ENCODE results near the gene COX10. TPM values are rescaled to one million over a fixed set of nuclear protein-coding genes. Genes with fewer than 3 reads are reported as not detected.
"Not testable (repeated sequence)": the region's sequence is repeated elsewhere in the genome, so short reads cannot be mapped to it uniquely, and the experiment has no call there.

Gene COX10
- total RNA-seq, 2 experiments from 2014 or later: 21.1 to 24.9 TPM

DNA sequence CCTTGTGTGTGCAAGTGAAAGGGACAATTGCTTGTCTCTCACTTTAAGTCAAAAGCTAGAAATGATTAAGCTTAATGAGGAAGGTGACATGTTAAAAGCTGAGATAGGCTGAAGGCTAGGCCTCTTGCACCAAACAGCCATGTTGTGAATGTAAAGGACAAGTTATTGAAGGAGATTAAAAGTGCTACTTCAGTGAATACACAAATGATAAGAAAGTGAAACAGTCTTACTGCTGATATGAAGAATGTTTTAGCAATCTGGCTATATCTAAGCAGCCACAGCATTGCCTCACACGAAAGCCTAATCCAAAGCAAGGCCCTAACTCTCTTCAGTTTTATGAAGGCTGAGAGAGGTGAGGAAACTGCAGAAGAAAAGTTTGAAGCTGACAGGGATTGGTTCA lies 96.3 kb downstream of the COX10 start:
- DNase-seq (ENCODE audit: low spot score): no peak
- H3K27ac ChIP-seq (ENCODE audit: low read depth, low read length, poor library complexity, severe bottlenecking): no peak overlapping the region
- TF ChIP-seq, protein P1, sequence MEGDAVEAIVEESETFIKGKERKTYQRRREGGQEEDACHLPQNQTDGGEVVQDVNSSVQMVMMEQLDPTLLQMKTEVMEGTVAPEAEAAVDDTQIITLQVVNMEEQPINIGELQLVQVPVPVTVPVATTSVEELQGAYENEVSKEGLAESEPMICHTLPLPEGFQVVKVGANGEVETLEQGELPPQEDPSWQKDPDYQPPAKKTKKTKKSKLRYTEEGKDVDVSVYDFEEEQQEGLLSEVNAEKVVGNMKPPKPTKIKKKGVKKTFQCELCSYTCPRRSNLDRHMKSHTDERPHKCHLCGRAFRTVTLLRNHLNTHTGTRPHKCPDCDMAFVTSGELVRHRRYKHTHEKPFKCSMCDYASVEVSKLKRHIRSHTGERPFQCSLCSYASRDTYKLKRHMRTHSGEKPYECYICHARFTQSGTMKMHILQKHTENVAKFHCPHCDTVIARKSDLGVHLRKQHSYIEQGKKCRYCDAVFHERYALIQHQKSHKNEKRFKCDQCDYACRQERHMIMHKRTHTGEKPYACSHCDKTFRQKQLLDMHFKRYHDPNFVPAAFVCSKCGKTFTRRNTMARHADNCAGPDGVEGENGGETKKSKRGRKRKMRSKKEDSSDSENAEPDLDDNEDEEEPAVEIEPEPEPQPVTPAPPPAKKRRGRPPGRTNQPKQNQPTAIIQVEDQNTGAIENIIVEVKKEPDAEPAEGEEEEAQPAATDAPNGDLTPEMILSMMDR (conservative IDR thresholded peaks at IDR 0.05; ENCODE audit: low read length): no peak
- H3K9me3 ChIP-seq (ENCODE audit: low read length): peaks cover 13% of the 10 kb centered on the region; the same call in 1 of the 2 replicates
- no peaks in the 10 kb centered on the region for H3K9me2 ChIP-seq (ENCODE audit: insufficient read depth, low read length)
- no peak overlapping the region for H3K4me2 ChIP-seq (ENCODE audit: low read length)
- H2AFZ ChIP-seq (ENCODE audit: low read length): no peak overlapping the region
- intact Hi-C loops (cut with micrococcal nuclease; ENCODE audit: unreplicated experiment): no loop called here
- H3K36me3 ChIP-seq (ENCODE audit: insufficient read depth, low read length): peaks cover 15% of the 10 kb centered on the region
- no peak overlapping the region for H3K4me3 ChIP-seq (ENCODE audit: low read depth, low read length, poor library complexity, severe bottlenecking)
- H4K20me1 ChIP-seq (ENCODE audit: insufficient read depth, low read length): no peaks in the 10 kb centered on the region
- no peaks in the 10 kb centered on the region for H3K79me2 ChIP-seq (ENCODE audit: insufficient read depth, low read depth, low read length)
- ChIA-PET CTCF (ENCODE audit: unreplicated experiment) (no interaction called here), POLR2A (no interaction called here)
- BruUV-seq (replicated peaks): no TSS peak
- H3K4me1 ChIP-seq (ENCODE audit: insufficient read depth, low read length, poor library complexity, severe bottlenecking): no peaks in the 10 kb centered on the region

DNA sequence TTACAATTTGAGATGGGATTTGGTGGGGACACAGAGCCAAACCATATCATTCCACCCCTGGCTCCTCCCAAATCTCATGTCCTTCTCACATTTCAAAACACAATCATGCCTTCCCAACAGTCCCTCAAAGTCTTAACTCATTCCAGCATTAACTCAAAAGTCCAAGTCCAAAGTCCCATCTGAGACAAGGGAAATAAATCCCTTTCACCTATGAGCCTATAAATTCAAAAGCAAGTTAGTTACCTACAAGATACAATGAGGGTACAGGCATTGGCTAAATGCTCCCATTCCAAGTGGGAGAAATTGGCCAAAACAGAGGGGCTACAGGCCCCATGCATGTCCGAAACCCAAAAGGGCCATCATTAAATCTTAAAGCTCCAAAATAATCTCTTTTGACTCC lies 98.5 kb downstream of the COX10 start:
- POLR2A ChIA-PET; H3K4me3 ChIP-seq (ENCODE audit: low read depth, low read length, poor library complexity, severe bottlenecking); H3K27ac ChIP-seq (ENCODE audit: low read depth, low read length, poor library complexity, severe bottlenecking); BruUV-seq (replicated peaks); H3K9me2 ChIP-seq (ENCODE audit: insufficient read depth, low read length); H2AFZ ChIP-seq (ENCODE audit: low read length); intact Hi-C loops (cut with micrococcal nuclease; ENCODE audit: unreplicated experiment); H3K4me1 ChIP-seq (ENCODE audit: insufficient read depth, low read length, poor library complexity, severe bottlenecking); H3K4me2 ChIP-seq (ENCODE audit: low read length); DNase-seq (ENCODE audit: low spot score); CTCF ChIA-PET (ENCODE audit: unreplicated experiment); H4K20me1 ChIP-seq (ENCODE audit: insufficient read depth, low read length); H3K79me2 ChIP-seq (ENCODE audit: insufficient read depth, low read depth, low read length): not testable (repeated sequence)
- H3K9me3 ChIP-seq (ENCODE audit: low read length): peaks cover 13% of the 10 kb centered on the region; the same call in 1 of the 2 replicates
- peaks cover 15% of the 10 kb centered on the region for H3K36me3 ChIP-seq (ENCODE audit: insufficient read depth, low read length)

DNA sequence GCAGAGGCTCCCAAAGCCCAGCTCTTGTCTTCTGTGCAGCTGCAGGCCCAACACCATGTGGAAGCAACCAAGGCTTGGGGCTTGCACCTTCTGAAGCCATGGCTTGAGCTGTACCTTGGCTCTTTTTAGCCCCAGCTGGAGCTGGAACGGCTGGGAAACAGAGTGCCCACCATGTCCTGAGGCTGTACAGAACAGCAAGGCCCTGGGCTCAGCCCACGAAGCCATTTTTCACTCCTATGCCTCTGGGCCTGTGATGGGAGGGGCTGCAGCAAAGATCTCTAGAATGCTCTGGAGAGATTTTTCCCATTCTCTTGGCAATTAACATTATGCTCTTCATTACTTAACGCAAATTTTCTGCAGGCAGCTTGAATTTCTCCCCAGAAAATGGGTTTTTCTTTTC lies 99.3 kb downstream of the COX10 start:
- H3K4me1 ChIP-seq (ENCODE audit: insufficient read depth, low read length, poor library complexity, severe bottlenecking): no peaks in the 10 kb centered on the region
- H3K79me2 ChIP-seq (ENCODE audit: insufficient read depth, low read depth, low read length): no peaks in the 10 kb centered on the region
- H3K4me2 ChIP-seq (ENCODE audit: low read length): no peak overlapping the region
- peaks cover 13% of the 10 kb centered on the region; the same call in 1 of the 2 replicates for H3K9me3 ChIP-seq (ENCODE audit: low read length)
- intact Hi-C loops (cut with micrococcal nuclease; ENCODE audit: unreplicated experiment): no loop called here
- H3K27ac ChIP-seq (ENCODE audit: low read depth, low read length, poor library complexity, severe bottlenecking): no peak overlapping the region
- POLR2A ChIA-PET: interaction anchor here (0.6 kb wide), 1 partner anchor 543 kb away, joined by 3 read pairs; no protein-coding TSS in a partner anchor
- H3K4me3 ChIP-seq (ENCODE audit: low read depth, low read length, poor library complexity, severe bottlenecking): no peak overlapping the region
- no TSS peak for BruUV-seq (replicated peaks)
- no peak overlapping the region for H2AFZ ChIP-seq (ENCODE audit: low read length)
- no peak for DNase-seq (ENCODE audit: low spot score)
- CTCF ChIA-PET (ENCODE audit: unreplicated experiment): no interaction called here
- no peaks in the 10 kb centered on the region for H4K20me1 ChIP-seq (ENCODE audit: insufficient read depth, low read length)
- TF ChIP-seq EZH2phosphoT487 (IDR thresholded peaks at IDR 0.05; ENCODE audit: borderline replicate concordance, low read depth, low read length): no peak
- TF ChIP-seq, protein P1 (conservative IDR thresholded peaks at IDR 0.05; ENCODE audit: low read length): no peak
- no peaks in the 10 kb centered on the region for H3K9me2 ChIP-seq (ENCODE audit: insufficient read depth, low read length)
- H3K36me3 ChIP-seq (ENCODE audit: insufficient read depth, low read length): peaks cover 15% of the 10 kb centered on the region

All from OCI-LY7 (cell line).